ENCODE measurements around the gene TACC2.
"Not testable (repeated sequence)": the region's sequence is repeated elsewhere in the genome, so short reads cannot be mapped to it uniquely, and the experiment has no call there.

TACC2 gene

GRCh38 chr10:121965996-121966395, 23.0 kb upstream of the TACC2 start:
- H3K27me3 Mint-ChIP-seq (ENCODE audit: low read depth, poor library complexity): no peaks in the 10 kb centered on the region
- no peaks in the 10 kb centered on the region for H3K9me3 Mint-ChIP-seq
- no peak overlapping the region for H3K4me3 Mint-ChIP-seq
- H3K27ac Mint-ChIP-seq: peak overlapping the region; percentile 88
- peaks cover 7% of the 10 kb centered on the region for H3K4me1 Mint-ChIP-seq
- no peak for TF ChIP-seq CTCF (IDR thresholded peaks at IDR 0.05)
- DNase-seq: no peak
- peaks cover 66% of the 10 kb centered on the region for H3K36me3 Mint-ChIP-seq (ENCODE audit: low read depth)

GRCh38 chr10:121969086-121969485, 19.9 kb upstream of the TACC2 start:
- not testable (repeated sequence) for H3K27ac Mint-ChIP-seq; H3K4me3 Mint-ChIP-seq; H3K9me3 Mint-ChIP-seq; DNase-seq; H3K27me3 Mint-ChIP-seq (ENCODE audit: low read depth, poor library complexity)
- H3K4me1 Mint-ChIP-seq: peaks cover 24% of the 10 kb centered on the region
- peaks cover 66% of the 10 kb centered on the region for H3K36me3 Mint-ChIP-seq (ENCODE audit: low read depth)

- TF ChIP-seq CTCF (IDR thresholded peaks at IDR 0.05): no peak
- no peak for DNase-seq
- no peaks in the 10 kb centered on the region for H3K27me3 Mint-ChIP-seq (ENCODE audit: low read depth, poor library complexity)
- peaks cover 59% of the 10 kb centered on the region for H3K36me3 Mint-ChIP-seq (ENCODE audit: low read depth)
- no peak overlapping the region for H3K27ac Mint-ChIP-seq
- peak overlapping the region; percentile 87 for H3K4me3 Mint-ChIP-seq
- H3K4me1 Mint-ChIP-seq: peaks cover 20% of the 10 kb centered on the region
- peaks cover 28% of the 10 kb centered on the region for H3K9me3 Mint-ChIP-seq
These were observed 14.9 kb upstream of the TACC2 start for GRCh38 chr10:121974019-121974534.

GRCh38 chr10:121974535-121975294, 14.2 kb upstream of the TACC2 start, which contains the start of gene NSMCE4A:
TSS of gene NSMCE4A (minus strand) at chr10:121975217. CDS start at chr10:121975165, 52 bp downstream.
- TF ChIP-seq CTCF (IDR thresholded peaks at IDR 0.05): peak; percentile 31
- Mint-ChIP-seq H3K9me3 (peaks cover 28% of the 10 kb centered on the region), H3K27ac (no peak within 1 kb of the TSS), H3K36me3 (ENCODE audit: low read depth) (peaks cover 55% of the 10 kb centered on the region), H3K27me3 (ENCODE audit: low read depth, poor library complexity) (no peaks in the 10 kb centered on the region), H3K4me3 (peak within 1 kb of the TSS; percentile 87), H3K4me1 (peaks cover 20% of the 10 kb centered on the region)
- DNase-seq: peak; percentile 76

- Mint-ChIP-seq H3K27ac (no peak overlapping the region), H3K4me3 (peak overlapping the region; percentile 73), H3K27me3 (ENCODE audit: low read depth, poor library complexity) (no peaks in the 10 kb centered on the region), H3K36me3 (ENCODE audit: low read depth) (peaks cover 49% of the 10 kb centered on the region), H3K9me3 (peaks cover 28% of the 10 kb centered on the region), H3K4me1 (peaks cover 20% of the 10 kb centered on the region)
- DNase-seq: no peak
- peak; percentile 4 for TF ChIP-seq CTCF (IDR thresholded peaks at IDR 0.05)
These were observed 13.5 kb upstream of the TACC2 start for GRCh38 chr10:121975295-121976086.

- Mint-ChIP-seq H3K9me3 (peaks cover 35% of the 10 kb centered on the region), H3K27me3 (ENCODE audit: low read depth, poor library complexity) (no peaks in the 10 kb centered on the region), H3K4me1 (peaks cover 20% of the 10 kb centered on the region), H3K36me3 (ENCODE audit: low read depth) (peaks cover 38% of the 10 kb centered on the region), H3K27ac (no peak overlapping the region), H3K4me3 (peak overlapping the region; percentile 42)
- no peak for DNase-seq
- no peak for TF ChIP-seq CTCF (IDR thresholded peaks at IDR 0.05)
These were observed 12.4 kb upstream of the TACC2 start for GRCh38 chr10:121976607-121977006.

Measured in nephron progenitor cell (in vitro differentiated cells).